Measurements from ENCODE around the gene SRGAP1. TPM values are rescaled to one million over a fixed set of nuclear protein-coding genes. Genes with fewer than 3 reads are reported as not detected.

Gene SRGAP1
- total RNA-seq, 6 experiments from 2014 or later, result 1.3 to 5.0 (median 3.0) TPM

DNA sequence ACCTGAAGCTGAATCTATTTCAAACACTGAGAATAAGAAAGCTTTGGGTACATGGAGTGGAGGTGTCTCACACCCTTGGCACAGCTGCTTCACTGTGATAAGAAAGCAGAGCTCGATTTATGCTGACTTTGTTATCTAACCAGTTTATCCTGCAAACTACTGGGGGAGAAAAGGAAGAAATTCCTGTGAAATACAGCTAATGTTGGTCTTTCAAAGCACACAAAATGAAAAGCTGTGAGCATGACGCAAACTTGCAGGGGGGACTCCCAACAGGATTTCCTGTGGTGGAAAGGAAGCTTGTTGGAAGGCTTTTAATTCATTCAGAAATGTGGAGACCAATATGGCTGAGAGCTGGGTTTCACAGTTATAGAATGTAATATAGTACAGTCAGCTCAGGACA is 53.4 kb downstream of the SRGAP1 start:
- intact Hi-C loops (cut with DNase I), result no loop called here
- no peaks in the 10 kb centered on the region for H3K36me3 ChIP-seq
- TF ChIP-seq, protein P1, sequence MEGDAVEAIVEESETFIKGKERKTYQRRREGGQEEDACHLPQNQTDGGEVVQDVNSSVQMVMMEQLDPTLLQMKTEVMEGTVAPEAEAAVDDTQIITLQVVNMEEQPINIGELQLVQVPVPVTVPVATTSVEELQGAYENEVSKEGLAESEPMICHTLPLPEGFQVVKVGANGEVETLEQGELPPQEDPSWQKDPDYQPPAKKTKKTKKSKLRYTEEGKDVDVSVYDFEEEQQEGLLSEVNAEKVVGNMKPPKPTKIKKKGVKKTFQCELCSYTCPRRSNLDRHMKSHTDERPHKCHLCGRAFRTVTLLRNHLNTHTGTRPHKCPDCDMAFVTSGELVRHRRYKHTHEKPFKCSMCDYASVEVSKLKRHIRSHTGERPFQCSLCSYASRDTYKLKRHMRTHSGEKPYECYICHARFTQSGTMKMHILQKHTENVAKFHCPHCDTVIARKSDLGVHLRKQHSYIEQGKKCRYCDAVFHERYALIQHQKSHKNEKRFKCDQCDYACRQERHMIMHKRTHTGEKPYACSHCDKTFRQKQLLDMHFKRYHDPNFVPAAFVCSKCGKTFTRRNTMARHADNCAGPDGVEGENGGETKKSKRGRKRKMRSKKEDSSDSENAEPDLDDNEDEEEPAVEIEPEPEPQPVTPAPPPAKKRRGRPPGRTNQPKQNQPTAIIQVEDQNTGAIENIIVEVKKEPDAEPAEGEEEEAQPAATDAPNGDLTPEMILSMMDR (IDR thresholded peaks at IDR 0.05), result no peak
- no peak for TF ChIP-seq POLR2A (IDR thresholded peaks at IDR 0.05)
- DNase-seq (no peak), ATAC-seq (peak; percentile 13 to 21 (median 16))
- H3K27ac ChIP-seq, result peak overlapping the region in 1 of 3 donors; percentile 94
- H3K27me3 ChIP-seq, result no peaks in the 10 kb centered on the region
- WGBS (ENCODE audit: insufficient coverage, low coverage, low lambda C conversion rate, missing lambda C conversion rate), result 20% methylated on average over 2 of the region's 2 CpGs
- H3K9me3 ChIP-seq, result no peaks in the 10 kb centered on the region
- peaks cover 0 to 20% (median 3%) of the 10 kb centered on the region in 4 donors for H3K4me1 ChIP-seq
- H3K4me3 ChIP-seq, result no peak overlapping the region

DNA sequence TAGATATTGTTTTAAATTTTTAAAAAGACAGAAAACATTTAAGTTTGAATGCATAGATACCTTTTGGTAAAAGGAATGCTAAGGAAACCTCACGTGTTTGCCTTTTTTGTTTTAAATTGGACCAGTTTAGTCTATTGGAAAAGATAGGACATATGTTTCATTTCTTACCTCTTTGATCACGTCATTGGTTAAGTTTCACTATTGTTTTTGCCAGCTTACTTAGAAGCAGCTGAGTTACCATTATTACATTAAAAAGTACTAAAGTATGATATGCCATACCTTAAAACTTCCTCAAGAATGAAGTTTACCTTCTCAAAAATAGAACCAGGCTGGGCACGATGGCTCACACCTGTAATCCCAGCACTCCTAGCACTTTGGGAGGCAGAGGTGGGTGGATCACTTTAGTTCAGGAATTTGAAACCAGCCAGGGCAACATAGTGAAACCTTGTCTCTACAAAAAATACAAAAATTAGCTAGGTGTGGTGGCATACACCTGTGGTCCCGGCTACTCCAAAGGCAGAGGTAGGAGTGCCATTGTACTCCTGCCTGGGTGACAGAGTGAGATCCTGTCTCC is 54.4 kb downstream of the SRGAP1 start:
- intact Hi-C loops (cut with DNase I), result no loop called here
- H3K36me3 ChIP-seq, result no peaks in the 10 kb centered on the region
- H3K27me3 ChIP-seq, result no peaks in the 10 kb centered on the region
- H3K4me3 ChIP-seq, result no peak overlapping the region
- peak overlapping the region; percentile 4 to 94 (median 79) for H3K27ac ChIP-seq
- peaks cover 0 to 20% (median 3%) of the 10 kb centered on the region in 4 donors for H3K4me1 ChIP-seq
- no peaks in the 10 kb centered on the region for H3K9me3 ChIP-seq
- TF ChIP-seq, protein P1 (IDR thresholded peaks at IDR 0.05), result no peak
- TF ChIP-seq POLR2A (IDR thresholded peaks at IDR 0.05), result no peak
- DNase-seq, result no peak
- peak in 3 of 4 donors; percentile 14 to 48 (median 25) for ATAC-seq
- 41% methylated on average over 4 of the region's 4 CpGs for WGBS (ENCODE audit: insufficient coverage, low coverage, low lambda C conversion rate, missing lambda C conversion rate)

DNA sequence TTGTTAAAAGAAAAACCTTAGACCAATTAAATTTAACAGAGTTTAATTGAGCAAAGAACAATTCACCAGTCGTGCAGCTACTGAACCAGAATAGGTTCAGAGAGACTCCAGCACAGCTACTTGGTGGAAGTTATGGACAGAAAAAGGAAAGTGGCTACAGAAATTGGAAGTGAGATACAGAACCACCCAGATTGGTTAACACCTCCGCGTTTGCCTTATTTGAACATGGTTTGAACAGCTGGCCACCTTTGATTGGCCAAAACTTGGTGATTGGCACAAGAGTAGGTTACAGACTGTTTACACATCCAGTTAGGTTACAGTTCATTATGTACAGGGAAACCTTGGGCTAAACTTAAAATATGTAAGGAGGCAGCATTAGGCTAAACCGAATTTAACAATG is 54.9 kb downstream of the SRGAP1 start:
- ATAC-seq (peak; percentile 38 to 84 (median 77)), DNase-seq (peak in 2 of 3 donors; percentile 31 to 70)
- TF ChIP-seq POLR2A (IDR thresholded peaks at IDR 0.05), result peak; percentile 69
- TF ChIP-seq, protein P1 (IDR thresholded peaks at IDR 0.05), result no peak
- 16% methylated on average over 4 of the region's 4 CpGs for WGBS (ENCODE audit: insufficient coverage, low coverage, low lambda C conversion rate, missing lambda C conversion rate)
- H3K4me3 ChIP-seq, result no peak overlapping the region
- no peaks in the 10 kb centered on the region for H3K9me3 ChIP-seq
- peak overlapping the region; percentile 4 to 94 (median 79) for H3K27ac ChIP-seq
- H3K36me3 ChIP-seq, result no peaks in the 10 kb centered on the region
- H3K4me1 ChIP-seq, result peaks cover 0 to 20% (median 3%) of the 10 kb centered on the region in 4 donors
- intact Hi-C loops (cut with DNase I), result no loop called here
- H3K27me3 ChIP-seq, result no peaks in the 10 kb centered on the region

DNA sequence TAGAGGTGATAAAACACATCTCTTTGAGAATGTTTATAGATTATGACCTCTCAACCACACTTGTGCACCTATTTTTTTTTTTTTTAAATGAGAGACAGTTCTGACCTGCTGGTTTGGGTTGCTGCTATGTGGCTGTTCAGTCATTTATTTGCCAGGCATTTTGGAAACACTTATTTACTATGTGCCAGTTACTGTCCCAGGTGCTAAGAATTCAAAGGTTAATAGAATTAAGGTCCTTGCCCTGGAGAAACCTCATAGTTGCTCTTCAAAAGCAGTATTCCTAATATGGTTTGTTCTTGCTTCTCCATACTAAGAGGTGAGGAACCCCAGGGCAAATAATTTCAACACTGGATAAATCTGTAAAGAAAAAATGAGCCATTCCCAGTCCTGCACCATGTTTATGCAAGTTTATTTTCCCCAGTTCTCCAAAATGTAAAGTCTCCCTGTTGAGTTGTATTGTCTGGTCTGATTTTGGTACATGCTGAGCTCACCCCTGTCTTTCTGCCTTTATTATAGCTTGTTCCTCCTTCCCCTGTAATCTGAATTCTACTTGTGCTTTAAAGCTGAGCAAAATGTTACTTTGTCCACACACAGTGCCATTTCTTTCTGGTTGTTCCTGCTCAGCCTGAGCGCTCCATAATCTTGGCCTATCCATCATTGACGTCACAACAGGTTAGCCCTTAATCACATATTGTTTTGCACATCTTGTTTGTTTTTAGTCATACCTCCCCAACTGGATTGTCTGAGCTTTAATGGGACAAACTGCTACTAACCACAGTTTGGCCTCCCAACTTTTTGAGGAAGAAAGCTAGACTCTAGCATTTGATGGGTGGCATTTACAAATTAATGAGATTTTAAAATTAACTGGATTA is 56.7 kb downstream of the SRGAP1 start:
- H3K27me3 ChIP-seq, result no peaks in the 10 kb centered on the region
- no peaks in the 10 kb centered on the region for H3K36me3 ChIP-seq
- H3K4me1 ChIP-seq, result peaks cover 0 to 20% (median 3%) of the 10 kb centered on the region in 4 donors
- H3K4me3 ChIP-seq, result no peak overlapping the region
- TF ChIP-seq POLR2A (IDR thresholded peaks at IDR 0.05), result no peak
- TF ChIP-seq, protein P1 (IDR thresholded peaks at IDR 0.05), result no peak
- ATAC-seq (peak; percentile 70 to 86 (median 78)), DNase-seq (no peak)
- peak overlapping the region; percentile 45 to 94 (median 57) for H3K27ac ChIP-seq
- no peaks in the 10 kb centered on the region for H3K9me3 ChIP-seq
- intact Hi-C loops (cut with DNase I), result no loop called here
- 54% methylated on average over 2 of the region's 2 CpGs for WGBS (ENCODE audit: insufficient coverage, low coverage, low lambda C conversion rate, missing lambda C conversion rate)

Data from right lobe of liver (tissue), 6 donors.